ENCODE data around the gene BFSP2.
A peak's percentile ranks its signal among the peaks of the same experiment; 100 is the strongest.

Gene BFSP2

DNA sequence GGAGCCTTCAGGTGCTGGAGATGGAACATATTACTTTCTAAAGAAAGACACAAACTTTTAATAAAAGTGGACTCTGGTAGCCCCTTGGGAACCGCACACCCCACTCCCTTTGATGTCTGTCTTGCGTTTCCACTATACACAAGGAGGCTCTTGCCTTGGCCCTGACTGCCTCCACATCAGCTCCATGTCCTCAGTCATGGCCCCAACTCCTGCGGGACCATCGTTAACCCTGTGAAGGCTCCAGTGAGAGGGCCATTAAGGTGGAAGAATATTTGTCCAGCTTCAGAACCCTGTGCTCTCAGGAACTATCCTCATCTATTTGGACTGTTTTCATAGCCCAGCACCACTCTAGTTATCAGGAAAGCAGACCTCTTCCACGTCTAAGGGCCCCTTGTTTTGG, 16.1 kb upstream of the BFSP2 start:
- DNase-seq: no peak

DNA sequence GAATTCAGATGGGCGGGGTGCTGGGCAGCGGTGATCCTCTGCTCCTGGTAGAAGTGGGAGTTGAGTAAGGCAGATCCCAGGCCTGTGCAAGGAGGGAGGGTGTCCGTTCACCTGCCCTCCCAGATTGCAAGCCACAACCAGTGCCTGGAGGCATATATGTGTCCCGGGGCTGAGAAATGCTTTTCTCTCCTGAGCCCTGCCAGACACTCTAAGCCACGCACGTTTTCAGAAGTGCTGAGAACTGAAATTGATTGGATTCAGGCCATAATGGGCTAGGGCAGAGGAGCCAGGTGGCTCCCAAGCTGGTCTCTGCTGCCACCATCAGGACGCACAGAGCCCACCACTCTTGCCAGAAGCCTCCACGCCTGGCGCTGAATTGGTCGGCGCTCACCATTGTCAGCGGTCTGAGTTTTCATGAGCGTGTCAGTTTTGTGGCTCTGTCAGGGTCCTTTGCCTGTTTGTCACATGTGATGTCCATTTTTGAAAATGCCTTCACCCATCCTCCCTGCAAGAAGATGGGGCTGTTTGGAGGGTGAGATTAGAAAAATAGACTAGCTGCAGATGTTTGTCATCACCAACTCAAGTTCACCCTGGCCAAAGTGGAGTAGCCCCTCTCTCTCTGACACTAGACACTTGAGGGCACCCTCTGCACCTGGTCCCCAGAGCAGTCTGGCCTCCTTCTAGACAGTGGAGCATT, 15.4 kb upstream of the BFSP2 start:
- DNase-seq: peak; percentile 50

DNA sequence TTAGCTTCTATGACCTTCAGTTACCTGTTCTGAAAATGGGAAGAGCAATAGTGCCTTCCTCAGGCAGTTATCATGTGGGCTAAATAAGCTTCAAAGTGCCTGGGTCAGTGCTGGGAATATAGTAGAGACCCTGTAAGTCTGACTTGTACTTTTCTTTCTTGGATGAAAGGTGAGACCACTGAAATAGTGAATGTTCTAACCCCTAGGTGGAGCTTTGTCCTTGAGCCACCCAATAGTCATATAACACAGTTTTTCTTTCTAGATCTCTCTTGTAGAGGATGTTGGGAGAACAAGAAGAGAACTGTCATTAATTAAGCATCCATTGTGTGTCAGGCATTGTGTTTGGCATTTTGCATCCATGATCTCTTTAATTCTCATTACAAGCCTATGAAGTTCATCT, 13.0 kb upstream of the BFSP2 start:
- DNase-seq: no peak

DNA sequence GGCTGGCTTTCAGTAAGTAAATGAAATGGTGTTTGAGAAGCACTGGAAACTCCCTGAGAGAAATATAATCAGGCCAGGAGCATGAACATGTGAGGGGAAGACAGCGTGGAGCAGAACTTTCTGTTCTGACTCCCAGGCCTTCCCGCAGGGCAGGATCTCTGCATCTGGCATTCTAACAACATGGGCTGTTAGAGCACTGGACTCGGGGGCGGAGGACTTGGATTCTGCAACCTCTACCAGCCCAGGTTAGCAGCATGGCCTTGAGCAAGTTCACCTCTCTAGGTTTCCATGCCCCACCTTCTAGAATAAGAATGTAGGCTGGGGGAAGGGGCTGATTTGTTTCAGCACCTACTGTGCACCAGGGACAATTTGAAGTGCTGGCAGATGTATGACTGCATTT, 12.5 kb upstream of the BFSP2 start:
- DNase-seq: no peak

DNA sequence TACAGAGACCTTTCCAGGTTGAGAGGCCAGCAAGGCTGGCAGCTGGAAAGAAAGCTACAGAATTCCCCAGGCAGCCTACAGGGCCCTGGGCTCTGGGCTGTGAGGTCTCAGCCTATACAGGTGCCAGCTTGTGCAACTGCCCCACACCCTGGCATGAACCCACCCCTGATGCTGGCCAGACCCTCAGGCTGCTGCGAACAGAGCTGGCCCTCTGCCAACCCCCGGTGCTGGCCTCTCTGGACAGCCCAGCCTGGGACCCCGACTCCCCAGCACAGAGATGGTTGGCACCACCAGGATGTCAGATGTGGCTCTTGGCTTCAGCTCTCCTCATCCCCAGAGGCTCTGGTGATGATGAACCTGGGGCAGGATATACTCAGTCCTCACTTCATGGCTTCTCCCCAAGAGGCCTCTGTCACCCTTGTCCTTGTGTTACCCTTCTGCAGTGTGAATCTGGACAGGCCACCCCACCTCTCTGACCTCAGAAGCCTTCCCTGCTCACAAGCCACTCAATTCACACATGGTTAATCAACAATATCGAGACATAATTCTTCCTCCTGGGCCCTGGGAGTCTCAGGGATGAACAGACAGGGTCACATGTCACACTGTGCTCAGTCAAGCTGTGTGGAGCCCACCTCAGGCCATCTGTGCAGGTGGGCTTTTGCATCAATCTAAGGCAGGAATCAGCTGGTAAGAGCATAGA, 11.0 kb upstream of the BFSP2 start:
- no peak for DNase-seq

DNA sequence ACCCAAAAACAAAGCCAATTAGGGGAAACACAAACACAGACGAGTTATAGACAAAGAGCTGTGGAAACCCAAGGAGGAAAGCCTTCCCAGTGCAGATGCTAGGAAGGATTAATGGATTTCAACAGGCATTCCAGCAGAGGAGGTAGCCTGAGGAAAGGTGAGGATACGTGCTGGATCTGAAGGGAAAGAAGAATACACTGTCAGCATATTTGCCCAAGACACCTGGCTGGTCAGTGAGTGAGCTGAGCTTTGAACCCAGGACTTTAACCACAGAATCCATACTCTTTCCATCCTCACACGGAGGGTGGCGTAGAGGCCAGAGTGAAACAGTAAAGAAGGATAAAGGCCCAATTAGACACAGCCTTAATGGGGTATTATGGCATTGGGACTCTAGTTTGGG, 9.1 kb upstream of the BFSP2 start:
- DNase-seq: no peak

DNA sequence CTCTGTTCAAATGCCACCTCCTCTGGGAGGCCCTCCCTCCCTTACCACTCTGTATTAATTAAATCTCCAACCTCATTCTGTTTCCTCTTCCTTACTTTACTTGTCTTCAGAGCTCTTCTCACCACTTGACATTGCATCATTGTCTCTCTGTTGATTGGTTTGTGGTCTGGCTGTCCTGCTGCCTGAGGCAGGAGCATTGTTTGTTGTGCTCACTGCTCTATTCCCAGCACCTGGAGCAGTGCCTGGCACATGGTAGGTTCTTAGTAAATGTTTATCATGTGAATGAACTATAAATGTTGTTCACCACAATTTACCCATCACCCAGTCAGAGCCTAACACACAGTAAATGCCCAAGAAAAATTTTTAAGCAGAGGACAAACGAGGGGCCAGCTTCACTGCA, 6.7 kb upstream of the BFSP2 start:
- DNase-seq: no peak

DNA sequence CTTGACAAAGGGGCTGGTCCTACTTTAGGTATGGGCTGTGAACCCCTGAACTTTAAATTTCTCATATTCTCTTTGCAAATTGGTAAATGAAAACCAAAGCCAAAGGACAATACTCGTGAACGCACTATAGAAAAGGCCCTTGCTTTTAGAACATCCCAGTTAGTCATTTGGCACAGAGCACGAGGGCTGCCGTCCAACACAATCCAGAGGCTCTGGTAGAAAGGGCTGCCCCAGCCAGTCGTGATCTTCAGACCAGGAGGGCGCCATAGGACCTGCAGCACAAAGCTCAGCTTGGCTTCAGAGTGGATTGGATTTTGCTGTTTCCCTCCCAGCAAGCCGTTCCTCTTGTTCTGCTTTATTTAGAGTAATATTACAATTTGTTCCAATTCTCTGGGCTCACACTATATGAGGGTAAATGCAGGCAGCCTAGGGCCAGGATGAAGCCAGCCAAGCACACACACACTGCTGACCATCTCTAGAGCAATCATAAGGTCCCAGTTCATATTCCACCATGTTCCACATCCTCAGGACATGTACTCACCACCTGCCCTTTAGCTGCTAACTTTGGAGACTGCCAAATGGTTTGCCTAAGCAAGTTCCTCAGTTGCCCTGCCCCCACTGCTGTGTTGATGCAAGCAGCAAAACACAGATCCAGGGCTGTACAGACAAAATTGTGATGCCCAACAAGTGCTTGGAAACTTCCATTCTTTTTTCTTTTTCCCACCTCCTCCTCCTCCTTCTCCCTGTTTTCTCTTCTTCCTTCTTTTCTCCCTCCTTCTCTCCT, 6.0 kb upstream of the BFSP2 start:
- DNase-seq: no peak

DNA sequence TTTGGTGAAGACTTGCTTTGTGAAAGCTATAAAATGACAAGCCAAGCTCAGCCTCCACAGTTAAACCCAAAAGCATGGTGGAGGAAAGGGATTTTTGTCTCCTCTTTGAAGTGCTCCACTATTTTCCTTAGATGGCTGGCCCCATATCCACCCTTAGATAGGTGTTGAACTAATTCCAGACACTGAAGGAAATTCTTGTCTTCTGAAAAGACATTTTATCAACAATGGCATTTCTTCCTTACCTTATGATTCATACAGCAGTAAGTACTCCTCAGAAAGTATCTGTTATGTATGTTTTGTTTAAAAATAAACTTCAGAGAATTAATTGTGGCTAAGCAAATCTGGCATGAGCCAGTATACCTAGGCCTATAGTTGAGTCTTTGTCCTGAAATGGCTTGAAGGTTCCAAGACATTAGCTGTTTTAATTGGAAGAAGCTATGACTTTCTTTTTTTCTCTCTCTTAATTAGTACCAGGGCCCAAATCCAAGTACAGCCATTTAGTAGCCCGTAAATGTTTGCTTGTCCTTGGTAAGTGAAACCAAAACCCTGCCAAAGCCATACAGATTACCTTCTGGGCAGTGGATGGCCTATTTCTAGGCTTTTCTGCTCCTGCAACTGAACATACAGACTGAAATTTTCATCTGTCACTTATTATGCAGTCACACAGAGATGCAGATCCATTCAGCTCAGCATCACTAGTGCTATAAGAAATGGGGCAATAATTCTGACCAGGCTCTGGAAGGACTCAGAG, 5.1 kb upstream of the BFSP2 start:
- peak; percentile 15 for DNase-seq

DNA sequence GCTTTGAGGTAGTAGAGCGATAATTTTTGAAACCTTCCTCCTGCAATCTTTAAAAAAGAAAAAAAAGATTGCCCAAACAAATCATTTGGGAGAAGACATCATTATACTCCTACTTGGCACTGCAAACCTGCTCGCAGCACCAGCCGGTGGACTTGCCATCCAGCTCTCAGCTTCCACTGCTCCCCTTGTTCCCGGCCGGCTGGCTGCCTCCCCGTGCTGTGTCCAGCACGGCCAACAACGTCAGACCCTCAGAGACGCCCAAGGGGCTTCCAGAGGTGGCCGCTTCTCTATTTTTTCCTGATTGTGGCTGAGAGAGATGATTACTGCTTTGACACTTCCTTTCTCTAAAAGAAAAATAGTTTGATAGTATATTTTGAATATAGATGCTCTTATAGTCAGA, 3.0 kb upstream of the BFSP2 start:
- DNase-seq: no peak

DNA sequence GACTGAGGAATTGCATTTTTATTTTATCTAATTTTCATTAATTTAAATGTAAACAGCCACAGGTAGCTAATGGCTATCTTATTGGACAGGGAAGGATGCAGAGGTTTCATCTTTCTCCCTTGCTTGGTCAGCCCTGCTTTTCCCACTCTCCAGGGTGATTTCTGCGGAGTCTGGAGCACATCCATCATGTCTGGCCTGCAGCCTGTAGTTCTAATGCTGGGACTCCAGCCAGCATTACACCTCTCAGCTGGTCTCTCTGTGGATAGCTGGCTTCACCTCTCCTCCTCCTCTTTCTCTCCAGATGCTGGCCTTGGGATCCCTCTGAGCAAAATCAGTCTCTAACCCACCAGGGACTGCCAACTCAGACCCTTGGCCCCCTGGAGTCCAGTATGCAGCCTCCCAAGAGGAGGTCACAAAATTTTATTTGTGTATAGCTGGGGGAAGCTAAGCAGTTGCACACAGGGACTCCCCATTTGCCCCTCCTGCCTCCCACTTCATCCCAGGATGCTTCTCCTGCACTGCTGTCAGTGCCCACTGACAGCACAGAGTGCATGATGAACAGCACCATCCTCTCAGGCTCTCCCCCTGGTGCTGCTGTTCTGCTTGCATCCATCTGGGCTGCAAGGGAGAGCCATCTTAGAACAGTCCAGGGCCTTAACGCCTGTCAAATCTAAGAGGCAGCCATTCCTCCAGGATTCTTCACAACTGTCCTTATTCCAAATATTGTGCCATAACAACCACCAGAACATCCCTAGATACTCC, 1.7 kb downstream of the BFSP2 start:
- DNase-seq: peak; percentile 22

DNA sequence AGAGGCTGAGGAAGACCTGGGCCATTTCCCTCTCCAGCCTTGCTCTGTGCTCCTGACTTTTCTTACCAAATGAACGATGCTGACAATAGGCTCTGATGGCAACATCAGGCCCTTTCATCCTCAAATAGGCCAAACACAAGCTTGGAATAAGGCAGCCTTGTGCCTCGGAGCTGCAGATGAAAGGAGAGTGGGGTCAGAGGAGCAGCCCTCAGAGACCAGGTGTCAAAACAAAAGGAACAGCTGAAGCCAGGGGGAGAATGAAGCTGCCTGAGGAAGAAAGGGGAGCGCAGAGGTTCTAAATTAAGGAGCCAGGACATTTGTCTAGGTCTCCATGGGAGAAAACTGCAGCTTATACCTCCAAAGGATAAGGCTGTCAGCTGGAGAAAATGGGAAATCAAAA, 5.1 kb downstream of the BFSP2 start:
- no peak for DNase-seq

DNA sequence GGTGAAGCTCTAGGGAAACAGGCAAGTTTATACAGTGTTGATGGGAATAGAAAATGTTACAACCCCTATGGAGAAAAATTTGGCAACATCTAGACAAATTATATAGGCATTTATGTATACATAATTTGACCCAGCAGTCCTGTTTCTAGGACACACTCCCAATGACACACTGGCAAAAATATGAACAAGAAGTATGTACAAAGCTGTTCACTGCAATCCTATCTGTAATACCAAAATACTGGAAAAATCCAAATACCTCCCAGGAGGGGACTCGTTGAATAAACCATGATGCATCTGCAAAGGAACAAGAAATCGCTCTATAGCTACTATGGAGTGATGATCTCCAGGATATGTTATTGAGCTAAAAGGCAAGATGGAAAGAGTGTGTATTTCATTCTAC, 8.5 kb downstream of the BFSP2 start:
- DNase-seq: peak; percentile 82

DNA sequence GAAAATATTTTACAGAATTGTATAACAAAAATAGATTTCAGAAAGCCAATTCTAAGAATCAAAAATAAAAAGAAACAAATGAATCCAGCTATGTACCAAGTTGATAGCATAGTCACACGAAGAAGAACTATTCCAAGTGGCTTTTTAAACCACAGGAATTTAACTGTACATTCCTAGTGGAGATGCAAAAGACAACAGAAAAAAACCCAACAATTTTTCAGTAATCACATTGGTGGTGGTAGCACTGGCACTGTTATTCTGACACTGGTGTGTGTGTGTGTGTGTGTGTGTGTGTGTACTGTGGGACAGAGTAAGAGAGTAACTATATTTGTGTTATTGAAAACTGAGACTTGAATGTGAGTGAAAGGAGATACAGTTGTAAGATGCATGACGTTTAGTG, 9.1 kb downstream of the BFSP2 start:
- peak; percentile 81 for DNase-seq

DNA sequence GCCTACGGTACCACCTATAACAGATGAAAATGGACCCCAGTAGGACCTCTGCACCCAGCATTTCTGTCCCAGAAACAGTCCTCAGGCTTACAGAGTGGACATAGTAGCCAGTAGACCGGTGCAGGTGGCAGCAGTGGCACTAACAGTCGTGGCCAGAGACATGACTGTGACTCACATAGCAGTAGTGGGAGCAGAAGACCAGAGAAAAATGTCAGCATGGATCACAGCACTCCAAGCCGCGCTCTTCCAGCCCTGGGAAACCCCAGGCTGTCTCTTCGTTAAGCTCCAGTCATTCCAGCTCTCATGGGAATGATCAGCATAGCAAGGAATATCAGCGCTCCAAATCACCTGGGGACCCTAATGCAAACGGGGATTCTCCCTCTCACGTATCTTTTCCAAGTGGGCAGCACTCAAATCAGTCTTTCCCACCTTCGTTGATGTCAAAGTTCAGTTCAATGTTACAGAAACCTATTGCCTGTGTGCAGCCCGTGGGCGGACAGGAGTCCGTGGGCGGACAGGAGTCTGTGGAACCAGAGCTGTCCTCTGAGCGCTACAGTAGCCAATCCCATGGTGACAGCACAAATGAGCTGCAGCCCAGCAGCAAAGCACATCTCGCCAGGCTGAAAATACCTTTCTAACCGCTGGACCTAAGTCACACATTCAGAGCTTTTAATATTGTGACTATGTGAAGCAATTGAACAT, 10.5 kb downstream of the BFSP2 start:
- no peak for DNase-seq

DNA sequence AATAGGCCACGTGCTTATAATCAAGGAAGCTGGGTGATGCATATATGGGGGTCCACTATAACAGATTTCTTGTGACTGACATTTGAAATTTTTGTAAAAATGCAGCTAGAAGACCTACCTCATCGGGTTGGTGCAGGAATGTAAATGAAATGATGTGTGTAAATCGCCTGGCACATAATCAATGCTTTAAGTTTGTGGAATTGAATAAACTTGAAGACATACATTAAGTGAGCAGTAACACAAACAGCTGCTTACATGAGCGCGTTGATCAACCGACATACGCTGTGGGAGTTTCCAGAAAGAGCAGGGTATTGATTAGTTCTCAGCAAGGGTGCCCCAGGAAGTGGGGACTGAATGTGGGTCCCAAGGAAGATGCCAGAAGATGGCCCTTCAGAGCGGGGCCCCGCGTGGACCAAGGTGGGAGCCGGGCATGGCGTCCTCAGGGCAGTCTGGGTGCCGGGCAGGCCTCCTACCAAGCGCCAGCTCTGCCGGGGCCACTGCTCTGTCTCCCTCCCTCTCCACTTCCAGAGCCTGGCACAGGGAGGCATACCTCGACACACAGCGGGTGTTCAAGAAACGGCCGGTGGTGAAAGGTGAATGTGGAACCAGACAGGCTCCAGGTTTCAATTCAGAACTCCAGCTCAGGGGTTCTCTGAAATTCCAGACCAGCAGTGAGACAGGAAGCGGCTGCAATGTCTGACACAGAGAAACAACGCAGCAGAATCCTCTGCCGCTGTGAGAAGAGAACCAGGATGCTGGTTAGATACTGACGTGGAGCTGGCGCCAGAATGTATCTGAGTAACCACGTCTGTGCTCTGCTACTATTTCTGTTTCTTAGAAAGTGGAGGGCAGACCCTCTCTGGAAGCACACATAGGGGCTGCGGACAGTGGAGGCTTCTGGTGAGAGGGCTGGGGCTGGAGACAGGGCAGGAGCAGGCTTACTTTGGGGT, 12.6 kb downstream of the BFSP2 start:
- peak; percentile 78 for DNase-seq

DNA sequence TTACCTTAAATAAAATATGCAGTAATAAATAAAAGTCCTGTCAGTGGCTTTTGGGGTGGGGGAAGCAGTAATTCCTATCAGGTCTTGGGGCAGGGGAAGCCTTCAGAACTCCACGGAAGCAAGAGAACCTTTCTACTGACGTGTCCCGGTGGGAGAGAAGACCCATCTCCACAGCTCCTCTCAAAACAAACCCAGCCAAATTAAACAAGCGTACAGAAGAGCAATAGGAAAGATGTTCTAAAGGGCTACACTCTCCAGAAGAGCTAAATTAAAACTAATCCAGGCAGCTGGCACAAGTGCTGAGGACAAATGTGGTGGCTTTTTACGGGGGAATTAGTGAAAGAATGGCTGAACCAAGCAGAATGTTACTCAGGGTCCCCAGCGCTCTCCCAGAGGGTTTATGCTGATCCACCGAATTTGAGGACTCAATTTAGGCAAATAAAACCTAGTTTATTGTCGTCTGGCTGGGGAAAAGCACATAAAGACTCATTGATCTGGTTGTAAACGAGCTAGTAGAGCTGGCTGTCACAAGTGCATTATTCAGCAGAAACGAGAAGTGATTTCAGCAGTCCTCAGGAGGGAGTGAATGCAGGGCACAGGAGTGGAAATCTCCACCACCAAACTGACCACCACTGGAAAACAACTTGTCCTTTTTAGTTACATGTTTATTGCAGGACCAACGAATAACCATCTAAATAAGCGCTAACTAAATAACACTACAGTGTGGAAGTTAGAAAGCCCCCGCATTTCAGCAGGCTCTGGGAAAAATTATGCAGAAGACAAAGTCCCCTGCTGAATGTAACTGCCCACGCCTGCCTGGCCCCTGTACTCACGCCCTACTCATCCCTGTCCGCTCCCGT, 13.5 kb downstream of the BFSP2 start:
- DNase-seq: peak; percentile 23

DNA sequence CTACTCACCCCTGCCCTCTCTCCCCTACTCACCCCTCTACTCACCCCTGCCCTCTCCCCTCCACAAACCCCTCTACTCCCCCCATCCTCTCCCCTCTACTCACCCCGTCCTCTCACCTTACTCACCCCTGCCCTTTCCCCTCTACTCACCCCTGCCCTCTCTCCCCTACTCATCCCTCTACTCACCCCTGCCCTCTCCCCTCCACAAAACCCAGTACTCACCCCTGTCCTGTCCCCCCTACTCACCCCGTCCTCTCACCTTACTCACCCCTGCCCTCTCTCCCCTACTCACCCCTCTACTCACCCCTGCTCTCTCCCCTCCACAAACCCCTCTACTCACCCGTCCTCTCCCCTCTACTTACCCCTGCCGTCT, 14.2 kb downstream of the BFSP2 start:
- no peak for DNase-seq

DNA sequence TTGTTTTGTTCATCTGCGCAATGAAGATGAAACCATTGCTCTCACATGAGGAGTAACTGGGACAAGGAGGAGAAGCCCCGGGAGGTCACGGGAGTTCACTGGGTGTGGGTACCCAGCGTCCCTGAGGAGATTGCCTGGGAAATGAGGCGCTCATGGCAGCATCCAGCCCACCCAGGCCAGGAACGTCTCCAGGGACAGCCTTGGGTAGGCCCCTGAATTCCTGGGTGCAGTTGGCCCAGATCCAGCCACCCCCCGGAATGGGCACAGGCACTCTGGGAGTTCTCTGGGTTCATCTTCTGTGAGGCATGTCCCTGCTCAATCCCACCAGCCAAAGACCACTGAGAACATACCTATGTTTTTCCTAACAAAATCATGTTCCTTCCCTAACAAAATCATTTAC, 18.5 kb downstream of the BFSP2 start:
- DNase-seq: no peak

All from fibroblast of skin of right biceps (primary cell).